ENCODE results near the gene STK32B.

- TF ChIP-seq CTCF (IDR thresholded peaks at IDR 0.05) (no peak), MAZ (IDR thresholded peaks at IDR 0.05; ENCODE audit: borderline replicate concordance, low read depth, low read length) (no peak)
Observed at GRCh38 chr4:5371415-5372190, 320.3 kb downstream of the STK32B start.

All from A549 (cell line).